HG03175 (cell line): ENCODE measurements around the gene KYNU.
"Not testable (repeated sequence)": the region's sequence is repeated elsewhere in the genome, so short reads cannot be mapped to it uniquely, and the experiment has no call there.

ENCODE experiments used
- ATAC-seq: cut with Tn5 transposase; IDR thresholded peaks from one replicate; pipeline ENCODE4 v1.9.1; 2021; ENCODE audit warnings: mild to moderate bottlenecking, moderate library complexity; ENCODE audit not compliant: unreplicated experiment

The KYNU gene

DNA sequence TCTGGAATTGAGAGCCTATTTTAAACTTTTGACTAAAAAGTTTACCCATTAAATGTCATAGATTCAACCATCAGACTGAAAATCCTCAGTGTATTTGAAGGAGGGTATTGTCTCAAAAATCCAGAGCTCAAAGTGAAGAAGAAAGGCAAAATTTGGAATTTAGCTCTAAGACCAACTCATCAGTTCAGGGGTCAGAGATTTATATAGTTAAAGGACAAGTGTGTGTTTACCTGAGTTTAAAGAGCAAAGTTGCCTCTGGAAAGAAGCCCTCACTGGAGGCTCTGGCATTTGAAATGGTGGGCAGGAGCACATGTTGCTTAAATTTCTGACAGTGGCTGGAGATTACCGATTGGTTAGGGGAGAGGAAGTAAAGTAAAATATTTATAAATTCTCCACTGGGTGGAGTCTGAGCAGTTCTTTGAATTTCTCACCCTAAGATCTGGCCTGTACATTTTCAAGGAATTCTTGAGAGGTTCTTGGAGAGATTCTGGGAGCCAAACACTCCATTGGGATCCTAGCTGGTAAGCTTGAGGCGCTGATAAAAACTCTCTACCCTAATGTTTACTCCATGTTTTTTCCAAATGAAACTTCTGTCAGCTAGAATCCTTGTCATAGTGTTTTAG is at the start of gene KYNU:
Gene KYNU (plus strand): TSS at position 449 of the 623 bp plus-strand sequence. CDS start 7,704 bp downstream, outside the sequence.
- ATAC-seq = peak; percentile 65

DNA sequence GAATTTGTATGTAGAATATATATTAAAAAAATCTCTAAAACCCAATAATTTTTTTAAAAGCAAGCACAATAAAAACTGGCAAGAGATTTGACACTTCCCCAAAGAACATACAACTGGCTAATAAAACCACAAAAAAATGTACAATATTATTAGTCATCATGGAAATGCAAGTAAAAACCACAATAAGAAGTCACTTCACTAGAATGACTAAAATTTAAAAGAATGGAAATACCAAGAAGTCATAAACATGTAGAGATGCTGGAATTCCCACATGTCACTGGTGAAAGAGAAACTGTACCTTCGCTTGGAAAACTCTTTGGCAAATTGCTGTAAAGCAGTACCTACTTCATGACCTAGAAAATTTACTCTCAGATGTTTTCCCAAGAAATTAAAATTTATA is 43.4 kb upstream of the KYNU start:
- ATAC-seq = no peak

DNA sequence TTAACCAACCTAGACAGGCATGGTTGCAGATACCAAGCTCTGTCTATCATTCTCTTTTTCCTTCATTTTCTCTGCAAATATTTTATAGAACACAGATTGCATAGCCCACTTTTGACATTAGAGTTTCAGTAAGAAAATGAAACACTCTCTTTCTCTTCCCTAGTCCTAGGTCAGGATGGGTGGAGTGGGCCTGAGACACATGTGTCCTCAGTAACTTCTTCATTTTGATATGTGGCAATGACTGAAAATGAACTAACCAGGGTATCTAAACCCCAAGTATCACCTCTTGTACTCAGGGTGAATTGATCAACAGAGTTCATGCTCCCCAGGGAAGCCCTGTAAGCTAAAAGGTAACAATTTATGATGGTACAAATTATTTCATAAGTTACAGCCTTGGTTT is 37.0 kb upstream of the KYNU start:
- ATAC-seq = no peak

DNA sequence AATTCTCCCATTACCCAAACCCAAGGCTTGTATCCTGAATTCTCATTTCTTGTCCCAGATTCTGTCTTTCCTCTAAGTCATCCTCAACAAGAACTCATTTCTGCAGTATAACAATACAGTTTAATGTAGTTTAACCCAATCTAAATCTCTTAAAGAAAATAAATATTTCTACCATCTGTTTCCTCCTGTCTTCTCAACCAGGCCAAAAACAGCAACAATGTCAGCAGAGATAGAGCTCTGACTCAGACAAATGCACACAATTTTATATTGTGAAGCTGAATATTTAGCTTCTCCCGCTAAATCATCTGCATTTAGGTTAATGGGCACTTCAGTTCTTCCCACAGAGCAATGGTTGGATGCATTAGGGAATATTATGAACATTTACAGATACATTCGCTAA is 35.7 kb upstream of the KYNU start:
- ATAC-seq = no peak

DNA sequence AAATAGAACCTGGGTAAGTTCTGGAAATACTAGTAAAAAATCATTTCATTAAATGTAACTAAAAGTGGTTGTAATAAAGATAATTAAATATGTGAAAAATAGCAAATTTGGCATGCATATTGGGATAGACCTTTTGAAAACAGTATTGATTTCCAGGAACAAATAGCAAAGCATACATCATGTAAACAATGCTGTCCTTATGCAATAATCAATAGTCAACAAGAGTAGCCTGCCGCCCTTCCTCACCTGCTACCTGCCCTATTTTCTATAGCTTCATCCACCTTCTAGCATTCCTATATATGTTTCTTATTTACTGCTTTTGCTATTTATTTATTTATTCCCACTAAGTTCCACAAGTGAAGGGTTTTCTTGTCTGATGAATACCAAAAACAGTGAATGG is 35.1 kb upstream of the KYNU start:
- no peak for ATAC-seq

DNA sequence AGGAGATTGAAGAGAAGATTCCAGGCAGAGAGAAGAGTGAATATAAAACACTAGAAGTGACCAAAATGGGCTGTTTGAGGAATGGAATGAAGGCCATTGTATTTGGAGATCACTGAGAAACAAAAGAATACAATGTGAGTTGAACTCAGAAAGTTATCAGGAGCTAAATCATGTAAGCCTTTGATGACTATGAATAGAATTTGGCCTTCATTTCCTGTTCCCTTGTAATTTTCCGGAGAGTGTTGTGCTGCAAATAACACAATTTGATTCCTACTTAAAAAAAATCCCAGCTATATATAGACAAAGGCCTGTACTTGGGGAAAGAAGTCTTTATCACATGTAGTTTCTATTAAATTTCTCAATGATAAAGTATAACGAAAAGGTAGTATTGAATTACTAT is 33.7 kb upstream of the KYNU start:
- no peak for ATAC-seq

DNA sequence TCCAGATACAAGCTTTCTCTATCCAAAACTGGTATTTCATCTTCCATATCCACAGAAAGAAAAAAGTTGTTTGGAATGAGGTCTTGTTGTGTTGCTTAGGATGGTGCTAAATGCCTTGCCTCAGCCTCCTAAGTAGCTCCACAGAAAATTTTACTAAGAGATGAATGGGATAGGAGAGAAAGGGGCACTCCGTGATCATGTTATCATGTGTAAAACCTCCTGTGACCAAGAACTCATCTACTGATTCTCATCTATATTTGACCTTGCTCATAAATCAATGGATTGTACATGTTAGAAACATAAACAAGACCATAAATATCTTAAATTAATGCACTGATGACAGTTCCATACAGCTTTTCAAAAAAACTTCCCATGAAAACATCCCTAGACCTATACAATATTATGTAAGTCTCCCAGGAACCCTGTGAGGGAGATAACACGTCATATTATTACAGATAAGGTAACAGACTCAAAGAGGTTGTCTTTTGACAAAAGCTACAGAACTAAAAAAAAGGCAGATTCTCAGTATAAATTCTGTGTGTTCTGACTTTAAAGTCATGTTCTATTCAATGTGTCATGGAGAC is 29.3 kb upstream of the KYNU start:
- ATAC-seq = no peak

DNA sequence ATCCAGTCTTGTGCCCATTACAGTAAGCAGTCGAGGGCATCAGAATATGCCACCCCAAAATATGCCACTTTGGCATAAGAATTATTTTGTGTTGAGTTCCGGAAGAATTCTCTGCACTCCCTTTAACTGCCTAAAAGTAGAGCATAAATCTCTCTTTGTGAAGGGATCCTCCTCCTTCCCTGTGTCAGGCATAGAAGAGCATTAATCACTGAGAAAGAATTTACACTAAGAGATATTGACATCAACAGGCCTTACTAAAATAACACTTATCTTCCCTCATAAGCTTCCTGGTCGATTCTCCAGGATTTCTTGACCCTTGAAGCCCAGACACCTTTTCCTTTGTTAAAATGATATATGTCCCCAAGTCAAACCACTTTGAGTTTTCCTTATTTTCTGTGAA is 27.6 kb upstream of the KYNU start:
- ATAC-seq = no peak

DNA sequence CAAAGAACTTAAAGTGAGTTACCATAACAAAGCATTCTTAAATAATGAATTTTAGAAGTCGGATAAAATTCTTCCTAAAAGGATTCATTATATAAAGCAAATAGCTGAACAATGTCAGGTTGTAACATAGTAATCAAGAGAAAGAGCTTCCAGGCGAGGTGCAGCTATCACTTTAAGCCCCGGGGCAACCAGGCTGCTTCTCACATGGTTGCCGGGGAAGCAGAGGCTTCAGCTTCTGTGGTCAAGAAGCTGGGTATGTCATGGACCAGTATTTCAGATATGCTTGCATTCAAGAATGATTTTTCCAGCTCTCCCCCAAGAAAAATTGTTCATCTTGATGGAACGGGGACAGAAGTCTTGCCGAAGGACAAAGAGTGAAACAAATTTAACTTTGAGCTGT is 23.6 kb upstream of the KYNU start:
- no peak for ATAC-seq

DNA sequence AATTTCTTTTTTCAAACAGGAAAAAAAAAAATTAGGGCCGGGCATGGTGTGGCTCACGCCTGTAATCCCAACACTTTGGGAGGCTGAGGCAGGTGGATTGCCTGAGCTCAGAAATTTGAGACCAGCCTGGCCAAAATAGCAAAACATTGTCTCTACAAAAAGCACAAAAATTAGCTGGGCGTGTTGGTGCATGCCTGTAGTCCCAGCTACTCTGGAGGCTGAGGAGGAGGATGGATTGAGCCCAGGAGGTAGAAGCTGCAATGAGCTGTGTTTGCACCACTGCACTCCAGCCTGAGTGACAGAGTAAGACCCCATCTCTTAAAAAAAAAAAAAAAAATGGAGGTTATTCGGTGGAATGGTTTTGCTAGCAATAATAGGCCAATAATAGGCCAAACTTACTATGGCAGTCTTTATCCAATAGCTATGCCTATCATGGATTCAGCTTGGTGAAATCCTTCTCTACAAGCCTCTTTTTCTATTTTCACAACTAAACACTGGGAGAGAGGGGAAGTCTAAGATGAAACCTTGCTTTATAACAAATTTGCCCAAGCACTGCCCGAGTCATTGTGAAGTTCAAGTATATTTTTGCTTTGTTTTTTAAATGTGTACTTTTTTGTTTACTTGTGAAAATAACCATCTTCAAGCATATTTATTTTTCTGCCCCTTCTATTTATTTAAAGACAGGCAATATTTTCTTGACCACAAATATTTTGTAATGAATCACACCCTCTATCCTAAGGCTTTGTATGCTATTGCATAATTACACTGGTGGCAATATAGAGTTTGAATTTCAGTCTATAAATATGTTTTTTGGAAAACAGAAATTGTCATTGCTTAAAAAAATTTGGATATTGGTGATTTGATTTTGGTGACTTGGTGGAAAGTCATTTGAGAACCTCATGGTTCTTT is 20.0 kb upstream of the KYNU start:
- no peak for ATAC-seq

DNA sequence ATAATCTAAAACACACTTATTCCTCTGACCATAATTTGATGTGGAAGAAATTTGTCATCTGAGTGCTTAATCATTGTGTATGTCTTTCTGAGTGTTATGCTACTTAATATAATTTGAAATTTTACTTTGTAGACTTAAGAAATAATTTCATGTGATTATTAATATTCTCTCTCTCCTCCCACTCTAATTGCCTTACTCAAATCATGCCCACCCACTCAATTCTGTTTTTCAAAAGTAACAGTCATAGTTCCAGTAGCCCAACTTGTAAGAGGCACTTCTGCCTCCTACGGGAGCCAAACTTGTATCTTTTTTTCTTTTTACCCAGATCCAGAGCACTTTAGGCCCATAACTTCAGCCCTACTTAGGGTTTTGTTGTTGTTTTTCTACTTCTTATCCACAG is 18.5 kb upstream of the KYNU start:
- no peak for ATAC-seq

DNA sequence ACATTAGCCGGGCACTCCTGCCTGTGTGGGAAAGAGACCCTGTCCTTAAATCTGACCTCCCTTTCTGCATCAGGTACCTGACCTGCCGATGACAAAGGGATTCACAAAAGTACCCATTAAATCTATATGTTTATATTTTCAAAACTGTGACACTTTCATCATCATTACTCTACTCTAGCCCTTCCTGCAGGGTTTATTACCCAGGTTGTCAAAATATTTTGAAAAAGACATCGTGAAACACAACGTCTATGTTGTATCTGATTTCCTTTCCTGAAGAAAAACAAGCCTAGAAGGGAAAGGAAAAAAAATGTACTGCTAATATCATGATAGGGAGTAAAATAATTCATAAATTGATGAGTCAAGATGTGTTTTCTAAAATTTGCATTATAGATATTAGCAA is 15.2 kb upstream of the KYNU start:
- no peak for ATAC-seq

DNA sequence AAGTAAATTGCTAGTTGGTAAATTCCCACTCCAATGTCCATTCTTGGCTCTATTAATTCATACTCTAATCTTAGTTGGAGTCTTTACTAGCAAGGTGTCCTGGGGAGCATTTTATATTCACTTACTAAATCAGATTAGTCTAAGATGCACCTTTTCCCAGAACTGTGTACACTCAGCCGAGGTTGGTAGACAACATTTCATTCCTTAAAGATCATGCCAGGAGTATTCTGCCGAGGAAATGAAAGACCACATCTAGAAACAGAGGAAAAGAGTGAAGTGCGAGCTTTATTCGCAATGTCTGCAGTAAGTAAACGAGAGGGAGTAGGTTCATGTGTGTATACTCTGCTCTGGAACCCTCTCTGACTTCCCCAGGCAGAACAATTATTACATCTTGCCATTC is 14.6 kb upstream of the KYNU start:
- no peak for ATAC-seq

DNA sequence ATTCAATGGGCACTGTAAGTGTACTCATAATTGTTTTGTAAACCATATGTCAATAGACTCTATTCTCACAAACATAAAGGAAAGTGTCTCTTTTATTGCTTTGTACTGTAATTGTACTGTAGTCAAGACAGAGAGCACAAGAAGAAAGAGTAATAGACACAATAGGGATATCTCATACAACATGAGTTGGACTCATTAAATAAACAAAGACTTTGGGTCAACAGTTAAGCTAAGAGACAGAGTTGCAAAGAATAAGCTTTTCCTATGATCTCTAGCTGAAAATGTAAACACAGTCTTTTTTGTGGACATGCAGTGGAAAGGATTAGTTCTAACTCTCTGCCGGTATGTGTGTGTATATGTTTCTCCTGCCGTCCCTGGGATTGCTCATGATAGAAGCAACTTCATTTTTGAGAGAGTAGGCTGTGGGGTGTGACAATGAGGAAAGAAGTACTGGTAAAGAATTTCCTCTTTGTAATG is 13.9 kb upstream of the KYNU start:
- no peak for ATAC-seq

DNA sequence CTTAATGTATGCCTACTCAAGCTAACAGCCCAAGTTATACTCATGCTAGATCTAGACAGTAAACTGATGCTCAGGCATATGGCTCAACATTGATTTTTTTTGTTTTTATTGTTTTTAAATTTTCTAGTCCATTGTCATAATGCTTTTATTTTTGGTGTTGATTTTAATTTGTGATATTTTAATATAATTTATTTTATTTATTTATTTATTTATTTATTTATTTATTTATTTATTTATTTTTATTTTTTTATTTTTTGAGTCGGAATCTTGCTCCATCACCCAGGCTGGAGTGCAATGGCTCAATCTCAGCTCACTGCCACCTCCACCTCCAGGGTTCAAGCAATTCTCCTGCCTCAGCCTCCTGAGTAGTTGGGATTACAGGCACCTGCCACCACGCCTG is 12.9 kb upstream of the KYNU start:
- not testable (repeated sequence) for ATAC-seq

DNA sequence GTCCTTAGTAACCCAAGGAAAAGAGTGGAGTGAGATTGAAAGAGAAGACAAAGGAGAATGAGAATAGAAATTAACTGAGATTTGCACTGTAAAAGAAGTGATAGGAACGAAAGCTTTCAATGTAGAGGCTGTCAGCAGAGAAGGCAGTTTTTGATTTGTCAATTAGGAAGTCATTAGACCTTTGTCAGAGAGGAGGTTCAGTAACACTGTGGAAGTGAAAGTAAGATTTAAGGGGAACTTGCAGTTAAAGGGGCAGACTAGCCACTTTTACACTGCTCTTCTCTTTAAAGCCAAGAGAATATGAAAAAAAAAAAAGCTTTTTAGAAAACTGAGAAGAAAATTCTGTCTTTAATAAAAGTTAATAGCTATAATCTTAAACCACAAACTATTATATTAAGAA is 11.5 kb upstream of the KYNU start:
- ATAC-seq = peak; percentile 90

DNA sequence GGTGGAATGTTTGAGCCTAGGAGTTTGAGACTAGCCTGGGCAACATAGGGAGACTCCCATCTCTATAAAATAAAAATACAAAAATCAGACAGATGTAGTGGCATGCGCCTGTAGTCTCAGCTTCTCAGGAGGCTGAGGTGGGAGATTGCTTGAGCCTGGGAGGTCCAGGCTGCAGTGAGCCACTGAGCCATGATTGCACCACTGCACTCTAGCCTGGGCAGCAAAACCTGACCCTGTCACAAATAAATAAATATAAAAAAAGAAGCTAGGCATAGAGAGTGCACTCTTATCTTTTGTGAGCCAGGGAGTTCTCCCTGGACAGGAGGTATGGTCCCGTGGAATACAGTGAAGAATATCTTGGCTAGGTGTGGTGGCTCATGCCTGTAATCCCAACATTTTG is 11.0 kb upstream of the KYNU start:
- peak; percentile 23 for ATAC-seq

DNA sequence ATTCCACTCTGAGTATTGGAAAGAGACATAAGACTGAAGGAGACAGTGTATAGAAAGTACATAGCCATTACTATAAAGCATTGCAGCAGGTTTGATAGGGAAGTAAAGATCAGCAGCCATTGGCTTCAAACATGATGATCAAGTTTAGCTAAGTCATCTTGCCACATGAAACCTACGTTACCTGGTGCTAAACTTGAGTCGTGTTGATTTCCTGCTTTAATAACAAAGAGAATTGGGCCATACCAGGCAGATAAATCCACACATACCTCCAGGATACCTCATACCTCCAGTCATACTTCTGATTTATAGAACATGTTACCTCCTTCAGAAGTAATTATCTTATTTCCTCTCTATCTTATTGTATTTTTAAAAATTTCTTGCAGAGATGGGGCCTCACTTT is 10.3 kb upstream of the KYNU start:
- ATAC-seq = no peak

DNA sequence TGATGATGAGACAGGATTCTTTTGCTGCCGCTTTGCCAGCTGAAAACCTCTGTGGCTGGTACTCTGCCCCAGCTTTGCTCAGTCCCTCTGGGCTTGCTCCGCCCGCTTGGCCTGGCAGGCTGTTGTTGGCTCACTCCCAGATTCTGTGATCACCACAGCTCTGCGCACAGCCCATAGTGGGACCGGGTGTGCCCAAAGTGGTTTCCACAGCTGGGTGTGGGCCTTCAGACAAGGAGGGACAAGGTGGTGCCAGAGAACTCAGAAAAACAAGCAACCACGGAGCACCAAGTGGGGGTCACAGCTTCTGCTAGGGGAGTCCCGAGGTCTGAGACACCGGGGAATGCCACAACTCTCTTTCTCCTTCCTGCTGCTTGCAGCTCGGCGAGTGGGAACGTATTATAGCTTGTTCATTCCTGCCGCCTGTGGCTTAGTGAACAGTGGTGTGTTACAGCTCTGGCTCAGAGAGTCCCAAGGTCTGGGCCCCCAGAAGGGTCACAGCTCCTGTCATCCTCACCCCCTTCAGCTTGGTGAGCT is 9.2 kb upstream of the KYNU start:
- ATAC-seq = peak; percentile 41

DNA sequence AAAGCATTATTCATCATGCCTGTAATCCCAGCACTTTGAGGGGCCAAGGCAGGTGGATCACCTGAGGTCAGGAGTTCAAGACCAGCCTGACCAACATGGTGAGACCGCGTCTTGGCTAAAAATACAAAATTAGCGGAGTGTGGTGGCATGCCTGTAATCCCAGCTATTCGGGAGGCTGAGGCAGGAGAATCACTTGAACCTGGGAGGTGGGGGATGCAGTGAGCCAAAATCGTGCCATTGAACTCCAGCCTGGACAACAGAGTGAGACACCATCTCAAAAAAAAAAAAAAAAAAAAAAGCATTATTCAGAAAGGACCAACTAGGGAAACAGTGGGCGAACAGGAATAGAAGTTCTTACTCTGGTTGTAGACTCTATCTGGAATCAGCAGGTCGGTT is 8.4 kb upstream of the KYNU start:
- not testable (repeated sequence) for ATAC-seq

DNA sequence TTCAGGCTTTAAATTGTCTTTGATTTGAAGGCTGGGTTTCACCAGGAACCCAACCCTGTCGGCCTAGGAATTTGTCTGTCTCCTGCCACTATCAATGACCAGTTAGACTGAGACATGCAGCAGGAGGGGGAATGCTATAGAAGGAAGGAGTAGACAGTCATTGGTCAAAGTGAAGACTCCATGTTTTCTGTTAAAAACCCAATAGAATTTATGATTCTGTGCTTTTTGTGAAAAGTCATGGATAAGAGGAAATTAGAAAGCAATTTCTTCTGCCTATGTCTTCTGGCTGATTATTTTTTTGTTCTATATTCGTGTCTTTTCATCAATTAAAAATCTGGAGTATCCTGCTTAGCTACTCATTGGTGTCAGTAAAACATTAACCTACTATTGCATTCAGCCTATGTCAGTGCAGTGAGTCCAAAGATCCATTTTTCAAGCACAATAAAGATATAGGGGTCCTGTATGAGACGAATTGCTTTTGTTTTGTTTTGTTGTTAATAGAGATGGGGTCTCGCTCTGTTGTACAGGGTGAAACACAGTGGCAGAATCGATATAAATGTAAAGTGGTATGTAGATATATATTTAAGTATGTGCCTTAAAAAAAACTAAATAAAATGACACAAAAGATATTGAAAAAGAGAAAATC is 7.9 kb upstream of the KYNU start:
- no peak for ATAC-seq
